Astrocyte of the spinal cord (primary cell): ENCODE measurements around the gene SCAMP2.

Source experiments
- DNase-seq: peaks from one replicate; pipeline ENCODE4 v3.0.0; 2011; ENCODE audit warnings: low read depth, low spot score
- H3K4me3 ChIP-seq: 2 replicates; pipeline ENCODE4 v1.5.1; 2011; ENCODE audit warnings: low read depth, mild to moderate bottlenecking, low read length, moderate library complexity
- in situ Hi-C: cut with HindIII; loops from 2 replicates; pipeline ENCODE4 v1.10.0; 2017; ENCODE audit warnings: low sequenced_read_pairs
- TF ChIP-seq, protein P1 (sequence below): IDR thresholded peaks from 2 replicates; pipeline ENCODE4 v1.5.1; 2012; ENCODE audit warnings: low read depth, mild to moderate bottlenecking, low read length, inconsistent platforms

SCAMP2 gene

DNA sequence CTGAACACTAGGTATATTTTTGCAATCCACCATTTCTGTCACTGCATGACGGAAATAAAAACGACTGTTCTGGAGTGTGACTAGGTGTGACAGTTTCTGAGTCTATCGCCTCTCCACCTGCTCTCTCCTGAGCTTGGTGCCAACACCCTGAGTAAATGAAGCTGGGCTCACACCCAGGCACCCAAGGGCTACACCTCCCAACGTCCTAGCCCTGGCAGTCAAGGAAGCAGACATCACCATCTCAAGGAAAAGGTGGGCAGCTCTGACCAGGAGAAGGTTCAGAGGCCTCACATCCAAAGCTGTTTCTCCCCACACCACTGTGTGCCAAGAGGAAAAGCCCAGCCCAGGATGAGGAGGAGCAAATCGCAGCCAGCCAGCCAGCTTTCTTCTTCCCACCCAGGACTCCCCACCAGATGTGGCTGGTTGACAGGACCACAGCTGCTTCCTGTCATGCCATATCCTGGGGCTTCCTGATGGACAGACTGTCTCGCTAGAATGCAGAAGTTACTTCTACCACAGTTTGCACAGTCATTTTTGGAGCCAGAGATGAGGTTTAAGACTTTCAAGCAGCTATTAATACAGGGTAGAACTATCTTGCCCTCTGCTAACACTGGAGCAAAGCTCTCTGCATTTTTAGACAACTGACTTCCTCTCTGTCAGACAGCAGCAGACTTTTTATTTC, 3.3 kb downstream of the SCAMP2 start:
- in situ Hi-C loops, result no loop called here
- no peak overlapping the region for H3K4me3 ChIP-seq
- DNase-seq, result no peak
- TF ChIP-seq, protein P1, sequence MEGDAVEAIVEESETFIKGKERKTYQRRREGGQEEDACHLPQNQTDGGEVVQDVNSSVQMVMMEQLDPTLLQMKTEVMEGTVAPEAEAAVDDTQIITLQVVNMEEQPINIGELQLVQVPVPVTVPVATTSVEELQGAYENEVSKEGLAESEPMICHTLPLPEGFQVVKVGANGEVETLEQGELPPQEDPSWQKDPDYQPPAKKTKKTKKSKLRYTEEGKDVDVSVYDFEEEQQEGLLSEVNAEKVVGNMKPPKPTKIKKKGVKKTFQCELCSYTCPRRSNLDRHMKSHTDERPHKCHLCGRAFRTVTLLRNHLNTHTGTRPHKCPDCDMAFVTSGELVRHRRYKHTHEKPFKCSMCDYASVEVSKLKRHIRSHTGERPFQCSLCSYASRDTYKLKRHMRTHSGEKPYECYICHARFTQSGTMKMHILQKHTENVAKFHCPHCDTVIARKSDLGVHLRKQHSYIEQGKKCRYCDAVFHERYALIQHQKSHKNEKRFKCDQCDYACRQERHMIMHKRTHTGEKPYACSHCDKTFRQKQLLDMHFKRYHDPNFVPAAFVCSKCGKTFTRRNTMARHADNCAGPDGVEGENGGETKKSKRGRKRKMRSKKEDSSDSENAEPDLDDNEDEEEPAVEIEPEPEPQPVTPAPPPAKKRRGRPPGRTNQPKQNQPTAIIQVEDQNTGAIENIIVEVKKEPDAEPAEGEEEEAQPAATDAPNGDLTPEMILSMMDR, result no peak

DNA sequence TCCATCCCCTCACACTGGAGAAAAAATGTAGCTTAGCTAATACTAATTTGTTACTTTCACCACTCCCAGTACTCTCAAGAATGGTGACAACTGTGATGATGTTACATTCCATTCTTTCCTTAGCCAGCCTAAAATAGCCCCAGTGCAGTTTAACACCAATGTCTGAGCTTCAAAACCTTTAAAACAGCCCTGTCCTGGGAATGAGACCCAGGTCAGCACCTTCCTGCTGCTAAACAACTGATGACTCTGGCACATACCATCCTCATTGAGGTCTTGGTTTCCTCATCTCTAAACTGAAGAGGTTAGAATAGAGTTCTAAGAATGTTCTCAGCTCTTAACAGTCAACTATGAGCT, 3.8 kb downstream of the SCAMP2 start:
- in situ Hi-C loops, result no loop called here
- TF ChIP-seq, protein P1, result no peak
- DNase-seq, result no peak

DNA sequence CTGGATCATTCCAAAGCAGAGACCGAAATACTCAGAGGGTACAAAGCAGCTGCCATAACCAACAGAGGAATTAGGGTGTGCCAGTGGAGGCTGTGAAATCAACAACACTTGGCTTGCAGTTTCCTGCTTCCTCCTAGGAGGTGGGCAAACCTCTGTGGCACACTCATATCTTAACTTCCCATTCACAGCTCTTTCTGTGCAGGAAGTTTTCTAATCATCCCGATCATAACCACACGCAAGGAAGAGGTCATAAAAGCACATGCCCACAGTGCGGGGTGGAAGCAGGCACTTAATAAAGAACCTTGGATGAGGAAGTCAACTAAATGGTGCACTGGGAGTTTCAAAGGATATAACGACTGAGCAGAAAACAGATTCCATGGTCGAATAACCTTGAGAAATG, 5.1 kb downstream of the SCAMP2 start:
- in situ Hi-C loops, result no loop called here
- TF ChIP-seq, protein P1, result no peak
- no peak overlapping the region for H3K4me3 ChIP-seq
- no peak for DNase-seq

More for the DNA sequence above, 3.8 kb downstream of the SCAMP2 start:
- no peak overlapping the region for H3K4me3 ChIP-seq

DNA sequence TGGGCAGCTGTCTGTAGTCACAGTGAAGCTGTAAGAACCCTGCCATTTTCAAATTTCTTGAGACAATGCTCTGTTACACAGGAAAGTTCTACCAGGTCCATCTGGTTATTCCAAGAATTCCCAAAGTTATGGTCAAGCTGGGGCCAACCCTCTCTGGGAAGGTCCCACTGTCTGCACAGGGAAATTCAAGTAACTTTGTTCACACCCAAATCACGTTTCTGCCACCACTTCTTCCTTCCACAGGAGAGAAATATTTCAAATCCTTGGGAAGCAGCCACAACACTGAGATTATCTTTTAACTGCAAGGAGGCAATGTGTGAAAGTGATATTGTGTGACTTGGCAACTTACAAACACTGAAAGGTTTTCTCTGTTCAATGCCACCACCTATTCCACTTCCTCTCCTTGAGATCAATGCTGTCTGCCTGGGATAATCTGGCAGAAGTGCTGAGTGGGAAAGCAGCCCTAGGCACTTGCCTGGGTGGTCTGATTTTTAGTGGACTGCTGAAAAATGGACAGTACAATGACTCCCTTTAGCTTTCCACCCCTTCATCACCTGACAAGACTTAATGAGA, 5.6 kb downstream of the SCAMP2 start:
- in situ Hi-C loops, result no loop called here
- no peak for DNase-seq
- no peak overlapping the region for H3K4me3 ChIP-seq
- TF ChIP-seq, protein P1, result no peak

DNA sequence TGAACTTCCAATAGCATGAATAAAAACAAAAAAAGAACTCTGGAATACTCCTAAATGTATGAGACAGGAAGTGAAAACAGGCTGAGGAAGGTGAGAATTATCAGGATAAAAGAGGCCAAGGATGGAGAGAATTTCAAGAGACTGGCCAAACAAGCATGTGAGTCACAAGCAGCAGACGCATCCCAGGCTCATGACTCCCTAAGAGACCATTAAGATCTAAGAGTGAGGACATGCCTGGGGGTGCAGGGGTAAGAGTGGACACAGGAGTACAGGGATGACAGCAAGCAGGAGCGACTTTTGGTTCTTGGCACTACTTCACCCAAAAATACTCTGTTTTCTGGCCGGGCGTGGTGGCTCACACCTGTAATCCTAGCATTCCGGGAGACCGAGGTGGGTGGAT, 7.1 kb downstream of the SCAMP2 start:
- in situ Hi-C loops, result no loop called here
- H3K4me3 ChIP-seq, result no peak overlapping the region
- peak; percentile 37 for DNase-seq
- TF ChIP-seq, protein P1, result no peak

DNA sequence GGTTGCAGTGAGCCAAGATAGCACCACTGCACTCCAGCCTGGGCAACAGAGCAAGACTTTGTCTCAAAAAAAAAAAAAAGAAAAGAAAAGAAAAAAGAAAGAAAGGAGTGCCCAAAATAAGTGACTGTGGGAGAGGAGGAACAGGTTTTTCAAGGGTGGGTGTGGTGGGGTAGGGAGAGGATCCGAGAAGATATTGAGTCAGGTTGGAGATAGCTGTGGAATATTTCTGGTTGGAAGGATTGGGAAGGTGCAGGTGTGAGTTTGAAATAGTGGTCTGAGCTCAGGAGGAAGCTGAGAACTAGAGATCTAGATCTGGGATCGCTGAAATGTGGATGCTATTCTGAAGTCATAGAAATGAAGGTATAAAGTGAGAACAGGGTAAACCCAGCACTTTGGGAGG, 7.8 kb downstream of the SCAMP2 start:
- in situ Hi-C loops, result no loop called here
- TF ChIP-seq, protein P1, result no peak
- no peak for DNase-seq
- no peak overlapping the region for H3K4me3 ChIP-seq
